NCI-H146 (cell line): ENCODE data around the gene CTRL.
A peak's percentile ranks its signal among the peaks of the same experiment; 100 is the strongest.

Experiments
- DNase-seq: peaks from one replicate; lab custom pipeline; 2025; lab: John Stamatoyannopoulos, UW

Gene CTRL

GRCh38 chr16:67962135-67962534 lies 30.5 kb upstream of the CTRL start:
- DNase-seq = no peak

- peak; percentile 95 for DNase-seq
Measured at GRCh38 chr16:67961551-67961957, 29.9 kb upstream of the CTRL start.

GRCh38 chr16:67959536-67960329 lies 28.1 kb upstream of the CTRL start:
- DNase-seq = no peak

GRCh38 chr16:67957622-67958021 lies 26.0 kb upstream of the CTRL start:
- no peak for DNase-seq

- DNase-seq = no peak
Measured at GRCh38 chr16:67954421-67955196, 22.9 kb upstream of the CTRL start.

GRCh38 chr16:67953641-67954375 lies 22.1 kb upstream of the CTRL start:
- no peak for DNase-seq

- DNase-seq = no peak
Measured at GRCh38 chr16:67951485-67951884, 19.8 kb upstream of the CTRL start.

GRCh38 chr16:67950335-67950843 lies 18.7 kb upstream of the CTRL start:
- no peak for DNase-seq

- no peak for DNase-seq
Measured at GRCh38 chr16:67949645-67950044, 18.0 kb upstream of the CTRL start.

GRCh38 chr16:67948015-67948414 lies 16.4 kb upstream of the CTRL start:
- DNase-seq = no peak

GRCh38 chr16:67946966-67947558 lies 15.4 kb upstream of the CTRL start:
- no peak for DNase-seq

GRCh38 chr16:67946128-67946569 lies 14.5 kb upstream of the CTRL start:
- DNase-seq = no peak

GRCh38 chr16:67945392-67945933 lies 13.8 kb upstream of the CTRL start:
- no peak for DNase-seq

GRCh38 chr16:67944690-67945391 lies 13.2 kb upstream of the CTRL start:
- DNase-seq = no peak

GRCh38 chr16:67943619-67944504 lies 12.2 kb upstream of the CTRL start, which contains the start of gene LCAT:
Gene LCAT (minus strand): TSS chr16:67944120. CDS start chr16:67944101, 19 bp downstream.
- DNase-seq = no peak

- DNase-seq = no peak
Measured at GRCh38 chr16:67943256-67943618, 11.6 kb upstream of the CTRL start.

- no peak for DNase-seq
Measured at GRCh38 chr16:67942510-67943255, 11.0 kb upstream of the CTRL start.

GRCh38 chr16:67942200-67942509 lies 10.5 kb upstream of the CTRL start:
- no peak for DNase-seq

- no peak for DNase-seq
Measured at GRCh38 chr16:67941469-67942199, 10.0 kb upstream of the CTRL start.
